Endodermal cell (in vitro differentiated cells): ENCODE measurements around the gene ZNF516. TPM values are rescaled to one million over a fixed set of nuclear protein-coding genes. Genes with fewer than 3 reads are reported as not detected.

Source experiments
- DNase-seq: peaks from one replicate; pipeline ENCODE4 v3.0.0-alpha.2; 2017
- H3K27ac ChIP-seq: 2 replicates; pipeline ENCODE4 v1.5.1; 2013; ENCODE audit warnings: mild to moderate bottlenecking, low read depth, low read length, moderate library complexity
- H3K27me3 ChIP-seq: 2 replicates; pipeline ENCODE4 v1.6.1; 2013; ENCODE audit warnings: mild to moderate bottlenecking, low read length, moderate library complexity; ENCODE audit not compliant: insufficient read depth, control insufficient read depth, poor library complexity, severe bottlenecking
- H3K36me3 ChIP-seq: 2 replicates; pipeline ENCODE4 v1.7.0; 2013; ENCODE audit warnings: mild to moderate bottlenecking, low read length, moderate library complexity; ENCODE audit not compliant: control insufficient read depth, insufficient read depth
- H3K4me1 ChIP-seq: one replicate; pipeline ENCODE4 v1.7.0; 2013; ENCODE audit warnings: low read length; ENCODE audit not compliant: control insufficient read depth, insufficient read depth
- H3K4me3 ChIP-seq: 2 replicates; pipeline ENCODE4 v1.5.1; 2013; ENCODE audit warnings: mild to moderate bottlenecking, low read length, moderate library complexity
- H3K9ac ChIP-seq: 2 replicates; pipeline ENCODE4 v1.6.1; 2013; ENCODE audit warnings: mild to moderate bottlenecking, low read length, moderate library complexity; ENCODE audit not compliant: poor library complexity, severe bottlenecking; ENCODE audit errors: extremely low read depth
- H3K9me3 ChIP-seq: 2 replicates; pipeline ENCODE4 v1.6.1; 2013; ENCODE audit warnings: mild to moderate bottlenecking, low read length, moderate library complexity; ENCODE audit not compliant: control insufficient read depth
- H3K27ac Mint-ChIP-seq: 2 replicates; pipeline ENCODE4 v1.8.0; 2020; ENCODE audit warnings: mixed read lengths
- H3K27me3 Mint-ChIP-seq: 2 replicates; pipeline ENCODE4 v1.8.0; 2021; ENCODE audit warnings: mild to moderate bottlenecking, mixed read lengths; ENCODE audit not compliant: insufficient read depth
- H3K36me3 Mint-ChIP-seq: 2 replicates; pipeline ENCODE4 v1.8.0; 2020; ENCODE audit warnings: low read depth, mixed read lengths
- H3K4me1 Mint-ChIP-seq: 2 replicates; pipeline ENCODE4 v1.8.0; 2020; ENCODE audit warnings: mixed read lengths
- H3K4me3 Mint-ChIP-seq: 2 replicates; pipeline ENCODE4 v1.8.0; 2020; ENCODE audit warnings: mild to moderate bottlenecking, moderate library complexity, mixed read lengths
- H3K9me3 Mint-ChIP-seq: 2 replicates; pipeline ENCODE4 v1.8.0; 2020; ENCODE audit warnings: mild to moderate bottlenecking, mixed read lengths
- CTCF ChIP-seq: fragments of 200-600 bp; sonication (generic); conservative IDR thresholded peaks from 2 replicates; pipeline ENCODE4 v1.5.0; 2021; ENCODE audit warnings: antibody characterized with exemption, mild to moderate bottlenecking
- WGBS, 2 experiments: methylation state at CpG; one replicate each; pipeline versions ENCODE4 v1.1.5 to v1.1.7; 2013; ENCODE audit warnings: missing lambda C conversion rate in 2 of 2, mixed read lengths in 1 of 2; ENCODE audit not compliant: insufficient coverage in 1 of 2, insufficient read length in 1 of 2; 5-methylcytosine and 5-hydroxymethylcytosine counted together
- total RNA-seq, 2 donors: library from RNA; stranded (reverse); fragmentation: NEBNext Ultra II Directional in 1 of 2; extraction: Animal tissue kit (Norgen Biotek cat#: 25700) in 1 of 2; gene quantifications; 2 replicates in 1 of 2; 3 replicates in 1 of 2; pipeline ENCODE4 v1.2.1, GENCODE V29; 2021

ZNF516 gene
- total RNA-seq, 2 donors from 2014 or later, result 60.2 to 77.9 TPM

DNA sequence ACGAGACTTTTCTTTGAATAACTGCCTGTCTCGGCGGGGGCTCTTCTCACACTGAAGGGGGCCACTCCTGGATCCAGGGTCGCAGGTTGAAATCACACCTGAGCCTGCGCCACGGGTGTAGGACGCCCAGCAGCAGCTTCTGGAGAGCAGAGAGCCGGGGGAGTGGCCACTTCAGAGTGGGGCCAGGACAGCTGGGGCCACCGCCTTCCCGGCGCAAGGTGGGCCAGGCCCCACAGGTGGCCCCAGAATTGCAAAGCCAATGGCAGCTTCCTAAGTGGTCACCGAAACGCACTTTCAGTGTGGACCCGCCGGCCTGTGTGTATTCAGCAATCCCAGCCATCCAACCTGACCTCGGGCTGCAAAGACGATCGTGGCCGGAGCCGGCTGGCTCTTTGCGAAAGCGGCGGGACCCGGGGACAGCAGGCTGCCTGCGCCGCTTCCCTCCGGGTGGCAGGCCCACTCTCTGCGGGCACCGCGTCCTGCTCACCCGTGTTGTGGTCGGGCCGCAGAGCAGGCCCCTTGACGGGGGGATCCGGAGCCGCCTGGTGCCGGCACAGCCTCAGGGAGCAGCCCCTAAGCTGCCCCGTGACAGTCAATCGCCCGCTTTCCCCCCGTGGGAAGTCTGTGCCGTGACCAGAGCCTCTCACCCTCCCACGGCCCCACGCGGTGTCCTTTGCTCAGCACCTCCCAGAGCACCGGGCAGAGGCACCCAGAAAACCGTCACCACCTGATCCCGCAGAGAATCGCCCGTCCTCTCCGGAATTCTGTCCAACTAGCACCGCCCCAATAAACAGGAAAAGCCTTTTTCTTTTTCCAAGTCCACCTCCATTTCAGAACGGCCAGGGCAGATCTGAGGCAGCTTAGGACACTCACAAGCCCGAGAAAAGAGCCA lies 144.7 kb downstream of the ZNF516 start:
- H3K36me3 ChIP-seq, result peaks cover 2% of the 10 kb centered on the region
- no peak for DNase-seq
- H3K27me3 ChIP-seq, result no peaks in the 10 kb centered on the region
- 93 to 94% methylated on average over 24 to 54 of the region's 54 CpGs for WGBS, 2 experiments
- no peak for TF ChIP-seq CTCF
- H3K9me3 ChIP-seq, result peaks cover 10% of the 10 kb centered on the region
- Mint-ChIP-seq H3K4me3 (no peak overlapping the region), H3K36me3 (peaks cover 20% of the 10 kb centered on the region), H3K27me3 (no peaks in the 10 kb centered on the region), H3K27ac (no peak overlapping the region), H3K4me1 (peaks cover 15% of the 10 kb centered on the region), H3K9me3 (peaks cover 14% of the 10 kb centered on the region)
- H3K27ac ChIP-seq, result no peak overlapping the region
- no peak overlapping the region for H3K4me3 ChIP-seq
- no peaks in the 10 kb centered on the region for H3K4me1 ChIP-seq
- no peak overlapping the region for H3K9ac ChIP-seq

DNA sequence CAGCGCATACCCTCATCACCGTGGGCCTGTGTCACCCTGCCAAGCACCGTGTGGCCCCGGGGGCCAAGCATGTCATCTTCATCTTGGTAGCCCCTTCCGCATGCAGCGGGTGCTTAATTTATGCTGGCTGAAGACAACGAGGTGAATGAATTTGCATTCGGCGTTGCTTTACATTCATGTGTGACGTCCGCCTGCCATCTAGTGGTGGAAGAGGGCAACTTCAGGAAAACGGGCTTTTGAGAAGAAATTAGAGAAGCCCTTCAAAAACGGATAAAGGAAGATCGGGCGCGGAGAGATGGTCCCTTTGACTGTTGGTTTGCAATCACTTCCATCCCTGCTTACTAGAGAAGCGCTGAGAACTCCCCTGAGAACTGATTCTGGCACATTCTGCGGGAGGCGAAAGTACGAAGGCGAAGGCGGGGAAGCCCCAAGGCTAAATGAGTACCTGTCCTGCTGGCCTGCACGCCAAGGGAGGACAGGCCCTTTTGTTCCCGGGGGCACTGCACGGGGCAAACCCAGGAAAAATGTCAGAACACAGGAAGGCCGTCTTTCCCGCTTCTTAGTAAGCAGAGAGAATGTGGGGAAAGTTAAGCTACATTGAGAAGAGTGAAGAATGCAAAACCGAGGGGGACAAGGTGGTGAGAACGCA lies 145.9 kb downstream of the ZNF516 start:
- TF ChIP-seq CTCF, result peak; percentile 96
- H3K27ac ChIP-seq, result no peak overlapping the region
- Mint-ChIP-seq H3K4me3 (no peak overlapping the region), H3K4me1 (peaks cover 15% of the 10 kb centered on the region), H3K9me3 (peaks cover 10% of the 10 kb centered on the region), H3K27me3 (no peaks in the 10 kb centered on the region), H3K27ac (no peak overlapping the region), H3K36me3 (peaks cover 11% of the 10 kb centered on the region)
- no peaks in the 10 kb centered on the region for H3K27me3 ChIP-seq
- no peak overlapping the region for H3K9ac ChIP-seq
- WGBS, 2 experiments, result 35 to 36% methylated on average over 26 to 29 of the region's 29 CpGs
- DNase-seq, result peak; percentile 93
- H3K4me1 ChIP-seq, result no peaks in the 10 kb centered on the region
- H3K36me3 ChIP-seq, result no peaks in the 10 kb centered on the region
- peaks cover 8% of the 10 kb centered on the region for H3K9me3 ChIP-seq
- H3K4me3 ChIP-seq, result no peak overlapping the region

- Mint-ChIP-seq H3K4me1 (peaks cover 15% of the 10 kb centered on the region), H3K36me3 (peaks cover 5% of the 10 kb centered on the region), H3K9me3 (peaks cover 5% of the 10 kb centered on the region), H3K27me3 (no peaks in the 10 kb centered on the region), H3K27ac (peak overlapping the region; percentile 38), H3K4me3 (no peak overlapping the region)
- WGBS, 2 experiments, result 89 to 91% methylated on average over 22 to 27 of the region's 27 CpGs
- H3K9me3 ChIP-seq, result peaks cover under 1% of the 10 kb centered on the region
- no peaks in the 10 kb centered on the region for H3K36me3 ChIP-seq
- peak; percentile 70 for DNase-seq
- H3K4me1 ChIP-seq, result no peaks in the 10 kb centered on the region
- H3K4me3 ChIP-seq, result no peak overlapping the region
- TF ChIP-seq CTCF, result no peak
- H3K27ac ChIP-seq, result no peak overlapping the region
- H3K27me3 ChIP-seq, result no peaks in the 10 kb centered on the region
- H3K9ac ChIP-seq, result no peak overlapping the region
Measured at GRCh38 chr18:76348267-76349066, 146.6 kb downstream of the ZNF516 start.
